GM19452 (cell line): Measurements from ENCODE around the gene RPL35A.
A peak's percentile ranks its signal among the peaks of the same experiment; 100 is the strongest.
"Not testable (repeated sequence)": the region's sequence is repeated elsewhere in the genome, so short reads cannot be mapped to it uniquely, and the experiment has no call there.

Source experiments
- ATAC-seq: cut with Tn5 transposase; IDR thresholded peaks from one replicate; pipeline ENCODE4 v1.9.1; 2021; ENCODE audit not compliant: unreplicated experiment

Gene RPL35A

GRCh38 chr3:197949778-197950676 is at the start of gene RPL35A:
Gene RPL35A, plus strand, starts transcription at chr3:197950190. Its CDS starts 778 bp downstream, at chr3:197950968.
- ATAC-seq = peak; percentile 86

- ATAC-seq = no peak
Observed at GRCh38 chr3:197901626-197902025, 48.4 kb upstream of the RPL35A start.

- ATAC-seq = peak; percentile 79
Observed at GRCh38 chr3:197906023-197906849, 43.8 kb upstream of the RPL35A start.

- no peak for ATAC-seq
Observed at GRCh38 chr3:197906850-197907187, 43.2 kb upstream of the RPL35A start.

- no peak for ATAC-seq
Observed at GRCh38 chr3:197907196-197907595, 42.8 kb upstream of the RPL35A start.

GRCh38 chr3:197908550-197908949 is 41.4 kb upstream of the RPL35A start:
- not testable (repeated sequence) for ATAC-seq

GRCh38 chr3:197908957-197909701 is 40.9 kb upstream of the RPL35A start:
- no peak for ATAC-seq

GRCh38 chr3:197912741-197913476 is 37.1 kb upstream of the RPL35A start:
- no peak for ATAC-seq

GRCh38 chr3:197913641-197914380 is 36.2 kb upstream of the RPL35A start:
- ATAC-seq = no peak

- ATAC-seq = not testable (repeated sequence)
Observed at GRCh38 chr3:197921429-197922275, 28.3 kb upstream of the RPL35A start.

- no peak for ATAC-seq
Observed at GRCh38 chr3:197926418-197926817, 23.6 kb upstream of the RPL35A start.

- not testable (repeated sequence) for ATAC-seq
Observed at GRCh38 chr3:197927578-197927977, 22.4 kb upstream of the RPL35A start.

- ATAC-seq = no peak
Observed at GRCh38 chr3:197936819-197937384, 13.1 kb upstream of the RPL35A start.

- ATAC-seq = no peak
Observed at GRCh38 chr3:197940745-197941384, 9.1 kb upstream of the RPL35A start.

GRCh38 chr3:197942956-197943556 is 6.9 kb upstream of the RPL35A start:
- ATAC-seq = no peak

- ATAC-seq = no peak
Observed at GRCh38 chr3:197949191-197949777, 706 bp upstream of the RPL35A start.

- no peak for ATAC-seq
Observed at GRCh38 chr3:197950677-197951061, 679 bp downstream of the RPL35A start.
